Cardiac muscle cell (in vitro differentiated cells and primary cell): ENCODE data around the gene ZNF764. TPM values are rescaled to one million over a fixed set of nuclear protein-coding genes. Genes with fewer than 3 reads are reported as not detected.
A peak's percentile ranks its signal among the peaks of the same experiment; 100 is the strongest.

Experiments
- DNase-seq, 2 donors: peaks; one replicate each; pipeline versions ENCODE4 v3.0.0 to v3.0.0-alpha.2; 2010 to 2017; ENCODE audit warnings: low read depth in 1 of 2, low spot score in 1 of 2
- H3K27ac ChIP-seq: fragments of 200-600 bp; sonication (generic); 2 replicates; pipeline ENCODE4 v1.5.1; 2016
- H3K27me3 ChIP-seq: fragments of 200-600 bp; sonication (generic); 2 replicates; pipeline ENCODE4 v1.6.0; 2016; ENCODE audit warnings: control low read depth
- H3K36me3 ChIP-seq: fragments of 200-600 bp; sonication (generic); 2 replicates; pipeline ENCODE4 v1.5.1; 2016; ENCODE audit warnings: control low read depth
- H3K4me1 ChIP-seq: fragments of 200-600 bp; sonication (generic); 2 replicates; pipeline ENCODE4 v1.8.1; 2017; ENCODE audit warnings: low read depth, mild to moderate bottlenecking, mixed run types
- H3K4me3 ChIP-seq: fragments of 200-600 bp; sonication (generic); 2 replicates; pipeline ENCODE4 v1.5.1; 2016; ENCODE audit warnings: mild to moderate bottlenecking
- H3K9me3 ChIP-seq: fragments of 200-600 bp; sonication (generic); 2 replicates; pipeline ENCODE4 v1.5.1; 2017; ENCODE audit warnings: low read depth, mild to moderate bottlenecking, control low read depth
- polyA plus RNA-seq: library from polyadenylated mRNA; unstranded; fragments of >200 nt; fragmentation: Nextera tagmentation; extraction: Ambion mirVana; gene quantifications from 2 replicates; pipeline ENCODE4 v1.2.1, GENCODE V29; 2016
- total RNA-seq: library from RNA; depleted of rRNA; stranded (reverse); fragments of >200 nt; gene quantifications from 2 replicates; pipeline ENCODE4 v1.2.3, GENCODE V29; 2016
- TF ChIP-seq, protein P1 (sequence below): IDR thresholded peaks from 2 replicates; pipeline ENCODE4 v1.5.1; 2012; ENCODE audit warnings: low read depth, mild to moderate bottlenecking, low read length

The ZNF764 gene
- total and polyA plus RNA-seq, 2 experiments from 2014 or later = 12.0 to 34.7 TPM

DNA sequence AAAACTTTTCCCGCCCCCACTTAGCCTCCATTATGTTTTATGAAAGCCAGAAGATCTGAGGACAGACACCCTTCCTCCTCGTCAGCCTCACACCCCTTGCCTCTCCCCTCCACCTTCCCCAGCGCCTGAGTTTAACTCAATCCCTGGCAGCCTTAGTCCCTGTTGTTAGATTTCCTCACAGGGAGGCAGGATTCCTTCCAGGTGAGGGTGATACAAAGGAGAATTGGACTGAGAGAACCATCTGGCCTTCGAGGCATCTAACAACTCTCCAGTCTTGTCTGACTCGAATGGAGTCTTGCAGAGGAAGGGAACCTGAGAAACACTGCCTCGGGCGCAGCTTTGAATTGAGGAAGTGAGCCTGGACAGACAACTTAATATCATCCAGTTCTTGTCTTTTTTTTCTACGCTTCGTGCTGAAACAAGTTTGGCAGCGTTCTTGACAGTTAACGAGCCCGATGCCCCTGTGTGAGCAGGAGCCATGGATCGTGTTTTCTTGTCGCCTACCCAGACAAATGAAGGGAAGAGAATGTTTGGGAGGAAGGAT, 30.5 kb downstream of the ZNF764 start:
- DNase-seq = no peak
- peaks cover 4% of the 10 kb centered on the region for H3K36me3 ChIP-seq
- peaks cover 5% of the 10 kb centered on the region for H3K4me1 ChIP-seq
- TF ChIP-seq, protein P1, sequence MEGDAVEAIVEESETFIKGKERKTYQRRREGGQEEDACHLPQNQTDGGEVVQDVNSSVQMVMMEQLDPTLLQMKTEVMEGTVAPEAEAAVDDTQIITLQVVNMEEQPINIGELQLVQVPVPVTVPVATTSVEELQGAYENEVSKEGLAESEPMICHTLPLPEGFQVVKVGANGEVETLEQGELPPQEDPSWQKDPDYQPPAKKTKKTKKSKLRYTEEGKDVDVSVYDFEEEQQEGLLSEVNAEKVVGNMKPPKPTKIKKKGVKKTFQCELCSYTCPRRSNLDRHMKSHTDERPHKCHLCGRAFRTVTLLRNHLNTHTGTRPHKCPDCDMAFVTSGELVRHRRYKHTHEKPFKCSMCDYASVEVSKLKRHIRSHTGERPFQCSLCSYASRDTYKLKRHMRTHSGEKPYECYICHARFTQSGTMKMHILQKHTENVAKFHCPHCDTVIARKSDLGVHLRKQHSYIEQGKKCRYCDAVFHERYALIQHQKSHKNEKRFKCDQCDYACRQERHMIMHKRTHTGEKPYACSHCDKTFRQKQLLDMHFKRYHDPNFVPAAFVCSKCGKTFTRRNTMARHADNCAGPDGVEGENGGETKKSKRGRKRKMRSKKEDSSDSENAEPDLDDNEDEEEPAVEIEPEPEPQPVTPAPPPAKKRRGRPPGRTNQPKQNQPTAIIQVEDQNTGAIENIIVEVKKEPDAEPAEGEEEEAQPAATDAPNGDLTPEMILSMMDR = no peak
- H3K27ac ChIP-seq = peak overlapping the region; percentile 80
- H3K27me3 ChIP-seq = no peaks in the 10 kb centered on the region
- H3K9me3 ChIP-seq = no peaks in the 10 kb centered on the region
- no peak overlapping the region for H3K4me3 ChIP-seq

DNA sequence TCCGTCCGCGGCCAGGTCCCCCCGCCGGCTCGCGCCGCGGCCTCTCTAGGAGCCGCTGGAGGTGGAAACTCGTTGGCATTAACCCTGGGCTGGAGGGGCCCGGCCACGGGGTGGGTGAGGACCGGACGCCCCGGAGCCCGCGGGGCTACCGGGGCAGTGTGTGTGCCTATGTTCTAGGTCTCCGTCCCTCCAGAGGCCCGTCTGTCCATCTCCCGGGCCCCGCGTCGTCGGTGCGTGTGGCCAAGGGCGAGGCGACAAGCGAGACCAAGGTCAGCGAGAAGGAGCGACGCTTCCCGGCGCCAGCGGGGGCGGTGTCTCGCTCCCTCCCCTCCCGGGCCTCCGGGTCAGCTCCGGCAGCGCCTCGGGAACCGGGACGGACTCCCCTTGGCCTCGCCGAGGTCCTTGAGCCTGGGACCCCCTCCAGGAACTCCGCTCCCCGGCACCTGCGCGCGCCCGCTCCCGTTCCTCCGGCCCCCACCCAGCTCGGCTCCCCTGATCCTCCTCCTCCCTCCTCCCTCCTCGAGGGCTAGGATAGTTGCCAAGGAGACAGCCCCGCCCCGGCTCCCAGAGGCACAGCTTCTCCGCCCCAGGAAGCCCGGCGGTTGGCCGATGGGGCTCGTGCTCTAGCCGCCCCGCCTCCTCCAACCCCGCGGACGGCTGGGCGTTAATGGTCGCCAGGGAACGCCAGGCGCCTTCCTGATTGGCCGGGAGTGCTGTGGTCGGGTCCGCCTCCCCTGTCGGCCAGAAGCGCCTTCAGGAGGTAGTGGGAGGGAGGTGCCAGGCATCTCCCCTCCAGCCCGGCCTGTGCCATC, 31.1 kb downstream of the ZNF764 start:
- DNase-seq = peak; percentile 99
- H3K27me3 ChIP-seq = no peaks in the 10 kb centered on the region
- H3K27ac ChIP-seq = peak overlapping the region; percentile 92
- H3K9me3 ChIP-seq = no peaks in the 10 kb centered on the region
- TF ChIP-seq, protein P1 = peak; percentile 36
- H3K4me3 ChIP-seq = peak overlapping the region; percentile 43
- peaks cover 5% of the 10 kb centered on the region for H3K4me1 ChIP-seq
- H3K36me3 ChIP-seq = peaks cover 4% of the 10 kb centered on the region

GRCh38 chr16:30526137-30526822, 31.9 kb downstream of the ZNF764 start, which contains the start of gene ZNF768:
Gene ZNF768 (minus strand): TSS chr16:30526566. CDS start chr16:30526413, 153 bp downstream.
- Histone ChIP-seq H3K4me1 (peaks cover 5% of the 10 kb centered on the region), H3K4me3 (peak within 1 kb of the TSS; percentile 43), H3K9me3 (no peaks in the 10 kb centered on the region), H3K27me3 (no peaks in the 10 kb centered on the region), H3K36me3 (peaks cover 4% of the 10 kb centered on the region), H3K27ac (peak within 1 kb of the TSS; percentile 92)
- DNase-seq = peak in 1 of 2 donors; percentile 87
- TF ChIP-seq, protein P1 = no peak

GRCh38 chr16:30525844-30526136, 32.4 kb downstream of the ZNF764 start:
- Histone ChIP-seq H3K4me3 (peak overlapping the region; percentile 43), H3K4me1 (peaks cover 5% of the 10 kb centered on the region), H3K27ac (peak overlapping the region; percentile 92), H3K9me3 (no peaks in the 10 kb centered on the region), H3K27me3 (no peaks in the 10 kb centered on the region), H3K36me3 (peaks cover 4% of the 10 kb centered on the region)
- TF ChIP-seq, protein P1 = no peak
- no peak for DNase-seq

DNA sequence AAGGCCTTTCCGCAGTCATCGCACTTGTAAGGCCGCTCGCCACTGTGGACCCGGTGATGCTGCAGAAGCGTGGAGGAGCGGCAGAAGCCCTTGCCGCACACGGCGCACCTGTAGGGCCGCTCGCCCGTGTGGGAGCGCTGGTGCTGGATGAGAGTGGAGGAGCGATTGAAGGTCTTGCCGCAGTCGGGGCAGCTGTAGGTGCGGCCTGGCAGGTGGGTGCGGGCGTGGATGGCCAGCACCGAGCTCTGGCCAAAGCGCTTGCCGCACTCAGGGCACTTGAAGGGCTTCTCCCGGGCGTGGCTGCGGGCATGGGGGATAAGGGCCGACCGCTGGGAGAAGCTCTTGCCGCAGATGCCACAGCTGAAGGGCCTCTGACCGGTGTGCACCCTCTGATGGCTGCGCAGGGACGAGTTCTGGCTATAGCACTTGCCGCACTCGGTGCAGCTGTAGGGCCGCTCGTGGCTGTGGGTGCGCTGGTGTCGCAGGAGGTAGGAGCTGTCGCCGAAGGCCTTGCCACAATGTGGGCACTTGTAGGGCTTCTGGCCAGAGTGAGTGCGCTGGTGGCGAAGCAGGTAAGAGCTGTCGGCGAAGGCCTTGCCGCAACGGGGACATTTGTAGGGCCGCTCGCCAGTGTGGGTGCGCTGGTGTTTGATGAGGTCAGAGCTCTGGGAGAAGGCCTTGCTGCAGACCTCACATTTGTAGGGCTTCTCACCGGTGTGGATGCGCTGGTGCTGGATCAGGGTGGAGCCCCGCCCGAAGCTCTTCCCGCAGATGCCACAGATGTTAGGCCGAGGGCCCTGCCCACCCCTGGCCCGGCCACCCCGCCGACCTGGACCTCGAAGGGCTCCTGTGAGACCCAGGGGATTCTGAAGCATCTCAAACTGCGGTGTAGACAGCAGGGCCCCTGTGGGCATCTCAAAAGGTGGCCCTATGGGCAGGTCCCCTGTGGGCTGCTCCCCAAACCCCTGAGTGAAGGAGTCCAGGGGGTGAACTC, 33.3 kb downstream of the ZNF764 start:
- no peak for DNase-seq
- H3K36me3 ChIP-seq = peaks cover 4% of the 10 kb centered on the region
- H3K4me1 ChIP-seq = peaks cover 5% of the 10 kb centered on the region
- TF ChIP-seq, protein P1 = no peak
- no peak overlapping the region for H3K27ac ChIP-seq
- H3K9me3 ChIP-seq = no peaks in the 10 kb centered on the region
- no peaks in the 10 kb centered on the region for H3K27me3 ChIP-seq
- H3K4me3 ChIP-seq = no peak overlapping the region
